Activated CD8-positive, alpha-beta memory T cell treated with anti-CD3 and anti-CD28 coated beads for 36 hours (primary cell): ENCODE data around the gene PRDX5. TPM values are rescaled to one million over a fixed set of nuclear protein-coding genes. Genes with fewer than 3 reads are reported as not detected.

Experiments
- CTCF ChIA-PET: fragments of 350-600 bp; sonication (Branson Sonifier 250); formaldehyde crosslinking; loops from one replicate; lab custom pipeline; 2021; ENCODE audit warnings: antibody characterized with exemption; lab: Charles Lee
- POLR2A ChIA-PET: fragments of 350-600 bp; sonication (Branson Sonifier 250); formaldehyde crosslinking; loops from one replicate; lab custom pipeline; 2021; ENCODE audit warnings: antibody characterized with exemption; lab: Charles Lee
- total RNA-seq, 2 experiments: library from RNA; stranded (reverse); gene quantifications; one replicate each; pipeline ENCODE4 v1.2.3, GENCODE V29; 2021

Gene PRDX5
- total RNA-seq, 2 experiments from 2014 or later: 133 to 138 TPM

- CTCF ChIA-PET: interaction anchor here (0.9 to 3.4 kb wide), 5 partner anchors 15 to 35 kb away, joined by 3 to 26 read pairs (median 8); partner anchors contain the start of genes CATSPERZ and PLCB3
- POLR2A ChIA-PET: interaction anchor here (0.9 to 3.3 kb wide), 2 partner anchors 16 to 18 kb away, joined by 3 to 20 read pairs; no protein-coding TSS in a partner anchor
Measured at GRCh38 chr11:64285885-64286800, 31.8 kb upstream of the PRDX5 start.

- CTCF ChIA-PET: interaction anchor here (0.9 to 2.5 kb wide), 3 partner anchors 14 to 18 kb away, joined by 3 to 11 read pairs (median 4); no protein-coding TSS in a partner anchor
- POLR2A ChIA-PET: no interaction called here
Measured at GRCh38 chr11:64286801-64287159, 31.1 kb upstream of the PRDX5 start.

GRCh38 chr11:64287676-64288352, 30.1 kb upstream of the PRDX5 start:
- ChIA-PET CTCF (interaction anchor here (0.7 to 2.5 kb wide), 3 partner anchors 13 to 17 kb away, joined by 3 to 11 read pairs (median 4); no protein-coding TSS in a partner anchor), POLR2A (no interaction called here)

GRCh38 chr11:64288353-64288750, 29.6 kb upstream of the PRDX5 start:
- CTCF ChIA-PET: interaction anchor here (0.6 to 2.5 kb wide), 3 partner anchors 13 to 21 kb away, joined by 3 to 11 read pairs (median 3); no protein-coding TSS in a partner anchor
- POLR2A ChIA-PET: no interaction called here

GRCh38 chr11:64289002-64289564, 28.8 kb upstream of the PRDX5 start:
- CTCF ChIA-PET: interaction anchor here (0.5 to 2.5 kb wide), 6 partner anchors 12 to 600 kb away, joined by 3 to 11 read pairs (median 6); partner anchors contain the start of genes CATSPERZ and PLCB3
- POLR2A ChIA-PET: interaction anchor here (1.2 kb wide), 1 partner anchor 82 kb away, joined by 3 read pairs; the partner anchor contains the start of gene FERMT3

- ChIA-PET POLR2A (interaction anchor here (1.2 kb wide), 1 partner anchor 84 kb away, joined by 3 read pairs; the partner anchor contains the start of gene FERMT3), CTCF (interaction anchor here (1.3 to 4.6 kb wide), 4 partner anchors 10 to 40 kb away, joined by 4 to 26 read pairs (median 8); partner anchors contain the start of genes CATSPERZ and PLCB3)
Measured at GRCh38 chr11:64290352-64291261, 27.3 kb upstream of the PRDX5 start.

GRCh38 chr11:64291262-64291751, 26.6 kb upstream of the PRDX5 start, which contains the start of gene KCNK4:
TSS of gene KCNK4 (plus strand) at chr11:64291302. CDS start at chr11:64293019, 1,717 bp downstream.
- ChIA-PET POLR2A (no interaction called here), CTCF (interaction anchor here (2.3 to 4.6 kb wide), 2 partner anchors 10 to 13 kb away, joined by 8 to 26 read pairs; no protein-coding TSS in a partner anchor)

- ChIA-PET CTCF (interaction anchor here (0.6 to 4.6 kb wide), 4 partner anchors 9 to 318 kb away, joined by 3 to 26 read pairs (median 6); no protein-coding TSS in a partner anchor), POLR2A (no interaction called here)
Measured at GRCh38 chr11:64291752-64292459, 26.0 kb upstream of the PRDX5 start.

GRCh38 chr11:64292460-64293254, 25.3 kb upstream of the PRDX5 start:
- ChIA-PET CTCF (interaction anchor here (0.6 to 4.6 kb wide), 6 partner anchors 9 to 319 kb away, joined by 3 to 26 read pairs (median 3); no protein-coding TSS in a partner anchor), POLR2A (interaction anchor here (0.5 kb wide), 1 partner anchor 107 kb away, joined by 4 read pairs; the partner anchor contains the start of gene STIP1)

- CTCF ChIA-PET: no interaction called here
- POLR2A ChIA-PET: no interaction called here
Measured at GRCh38 chr11:64294774-64295173, 23.1 kb upstream of the PRDX5 start.

GRCh38 chr11:64295760-64296159, 22.2 kb upstream of the PRDX5 start:
- ChIA-PET CTCF (interaction anchor here (0.6 kb wide), 1 partner anchor 8 kb away, joined by 3 read pairs; no protein-coding TSS in a partner anchor), POLR2A (no interaction called here)

GRCh38 chr11:64296236-64296635, 21.7 kb upstream of the PRDX5 start:
- POLR2A ChIA-PET: interaction anchor here (1.2 kb wide), 1 partner anchor 25 kb away, joined by 3 read pairs; no protein-coding TSS in a partner anchor
- CTCF ChIA-PET: interaction anchor here (0.6 kb wide), 1 partner anchor 1022 kb away, joined by 3 read pairs; no protein-coding TSS in a partner anchor

GRCh38 chr11:64296830-64297698, 20.9 kb upstream of the PRDX5 start:
- ChIA-PET CTCF (interaction anchor here (0.6 to 1.0 kb wide), 2 partner anchors 16 to 1021 kb away, joined by 3 read pairs; no protein-coding TSS in a partner anchor), POLR2A (interaction anchor here (1.2 kb wide), 1 partner anchor 26 kb away, joined by 3 read pairs; no protein-coding TSS in a partner anchor)

- ChIA-PET CTCF (interaction anchor here (1.0 kb wide), 1 partner anchor 15 kb away, joined by 3 read pairs; no protein-coding TSS in a partner anchor), POLR2A (no interaction called here)
Measured at GRCh38 chr11:64297699-64298358, 20.1 kb upstream of the PRDX5 start.
